NCI-H446 (cell line): ENCODE measurements around the gene DRAM1.
"Not testable (repeated sequence)": the region's sequence is repeated elsewhere in the genome, so short reads cannot be mapped to it uniquely, and the experiment has no call there.

Experiments used
- DNase-seq, 2 experiments: peaks; one replicate each; lab custom pipeline; 2025; lab: John Stamatoyannopoulos, UW

The DRAM1 gene

GRCh38 chr12:101906226-101906625 lies 28.8 kb downstream of the DRAM1 start:
- no peak for DNase-seq

GRCh38 chr12:101908395-101908794 lies 31.0 kb downstream of the DRAM1 start:
- no peak for DNase-seq

- DNase-seq, result no peak
These were observed 32.3 kb downstream of the DRAM1 start for GRCh38 chr12:101909646-101910045.

GRCh38 chr12:101915841-101916240 lies 38.5 kb downstream of the DRAM1 start:
- no peak for DNase-seq

GRCh38 chr12:101918805-101919204 lies 41.4 kb downstream of the DRAM1 start:
- not testable (repeated sequence) for DNase-seq

GRCh38 chr12:101919447-101919846 lies 42.1 kb downstream of the DRAM1 start:
- no peak for DNase-seq

GRCh38 chr12:101920906-101921305 lies 43.5 kb downstream of the DRAM1 start:
- no peak for DNase-seq

GRCh38 chr12:101923045-101923718 lies 45.8 kb downstream of the DRAM1 start:
- DNase-seq, result no peak

- peak in 1 of 2 experiments; percentile 65 for DNase-seq
These were observed 47.2 kb downstream of the DRAM1 start for GRCh38 chr12:101924618-101925017.

GRCh38 chr12:101925361-101925760 lies 48.0 kb downstream of the DRAM1 start:
- no peak for DNase-seq

GRCh38 chr12:101925935-101926334 lies 48.6 kb downstream of the DRAM1 start:
- DNase-seq, result no peak

GRCh38 chr12:101927036-101927435 lies 49.7 kb downstream of the DRAM1 start:
- DNase-seq, result no peak

GRCh38 chr12:101927999-101928398 lies 50.6 kb downstream of the DRAM1 start:
- DNase-seq, result no peak

- no peak for DNase-seq
These were observed 51.2 kb downstream of the DRAM1 start for GRCh38 chr12:101928556-101928955.

- DNase-seq, result no peak
These were observed 52.1 kb downstream of the DRAM1 start for GRCh38 chr12:101929365-101930041.

- no peak for DNase-seq
These were observed 54.3 kb downstream of the DRAM1 start for GRCh38 chr12:101931498-101932326.

- DNase-seq, result no peak
These were observed 56.6 kb downstream of the DRAM1 start for GRCh38 chr12:101933866-101934514.

GRCh38 chr12:101935890-101936746 lies 58.7 kb downstream of the DRAM1 start:
- no peak for DNase-seq

GRCh38 chr12:101939306-101939705 lies 61.9 kb downstream of the DRAM1 start:
- no peak for DNase-seq

GRCh38 chr12:101939856-101940265 lies 62.5 kb downstream of the DRAM1 start:
- DNase-seq, result peak in 1 of 2 experiments; percentile 63

GRCh38 chr12:101940400-101940950 lies 63.1 kb downstream of the DRAM1 start:
- DNase-seq, result no peak
